ENCODE results near the gene CXorf58.
A peak's percentile ranks its signal among the peaks of the same experiment; 100 is the strongest.

Gene CXorf58

DNA sequence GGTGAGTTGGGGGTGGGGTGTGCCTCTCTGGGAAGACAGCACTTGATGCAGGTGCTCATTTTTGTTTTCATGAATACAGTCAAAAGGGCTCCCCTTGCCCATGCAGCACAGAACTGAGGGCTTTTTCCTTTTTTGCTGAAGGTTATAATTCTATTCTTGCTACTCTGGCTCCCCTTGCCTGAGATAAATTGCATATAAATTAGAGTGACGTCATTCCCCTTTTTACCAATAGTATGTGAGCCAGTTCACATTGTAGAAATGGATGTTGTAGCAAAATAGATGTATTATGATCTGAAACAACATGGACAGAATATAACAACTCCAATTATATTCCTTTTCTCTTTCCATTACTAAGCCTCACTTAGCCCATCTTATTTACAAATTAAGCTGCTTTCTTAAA, 28.4 kb downstream of the CXorf58 start:
- no peak overlapping the region for H3K4me3 ChIP-seq (replicated peaks in 1 of 2; ENCODE audit: low read depth in 2 of 2, low read length in 2 of 2)
- DNase-seq (ENCODE audit: low read depth in 2 of 2) = no peak
- TF ChIP-seq, protein P1, sequence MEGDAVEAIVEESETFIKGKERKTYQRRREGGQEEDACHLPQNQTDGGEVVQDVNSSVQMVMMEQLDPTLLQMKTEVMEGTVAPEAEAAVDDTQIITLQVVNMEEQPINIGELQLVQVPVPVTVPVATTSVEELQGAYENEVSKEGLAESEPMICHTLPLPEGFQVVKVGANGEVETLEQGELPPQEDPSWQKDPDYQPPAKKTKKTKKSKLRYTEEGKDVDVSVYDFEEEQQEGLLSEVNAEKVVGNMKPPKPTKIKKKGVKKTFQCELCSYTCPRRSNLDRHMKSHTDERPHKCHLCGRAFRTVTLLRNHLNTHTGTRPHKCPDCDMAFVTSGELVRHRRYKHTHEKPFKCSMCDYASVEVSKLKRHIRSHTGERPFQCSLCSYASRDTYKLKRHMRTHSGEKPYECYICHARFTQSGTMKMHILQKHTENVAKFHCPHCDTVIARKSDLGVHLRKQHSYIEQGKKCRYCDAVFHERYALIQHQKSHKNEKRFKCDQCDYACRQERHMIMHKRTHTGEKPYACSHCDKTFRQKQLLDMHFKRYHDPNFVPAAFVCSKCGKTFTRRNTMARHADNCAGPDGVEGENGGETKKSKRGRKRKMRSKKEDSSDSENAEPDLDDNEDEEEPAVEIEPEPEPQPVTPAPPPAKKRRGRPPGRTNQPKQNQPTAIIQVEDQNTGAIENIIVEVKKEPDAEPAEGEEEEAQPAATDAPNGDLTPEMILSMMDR (IDR thresholded peaks at IDR 0.05; ENCODE audit: low read depth, low read length) = no peak

DNA sequence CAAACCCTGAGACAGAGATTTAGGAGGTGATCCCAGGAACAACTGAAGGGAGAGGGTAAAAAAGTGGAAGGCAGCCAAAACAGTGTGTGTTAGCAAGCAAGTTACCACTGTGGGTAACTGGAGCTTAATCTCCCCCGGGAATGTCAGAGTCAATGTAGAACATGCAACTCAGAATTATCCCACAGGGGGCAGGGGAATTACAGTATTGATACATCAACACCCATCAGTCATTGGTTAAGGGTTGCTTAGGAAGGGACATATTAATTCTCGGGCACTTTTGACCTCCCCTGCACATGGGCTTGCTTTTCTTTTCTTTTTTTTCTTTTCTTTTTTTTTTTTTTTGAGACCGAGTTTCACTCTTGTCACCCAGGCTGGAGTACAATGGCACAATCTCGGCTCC, 29.3 kb downstream of the CXorf58 start:
- no peak overlapping the region for H3K4me3 ChIP-seq (replicated peaks in 1 of 2; ENCODE audit: low read depth in 2 of 2, low read length in 2 of 2)
- peak; percentile 13 to 30 for DNase-seq (ENCODE audit: low read depth in 2 of 2)
- TF ChIP-seq, protein P1 (IDR thresholded peaks at IDR 0.05; ENCODE audit: low read depth, low read length) = no peak

DNA sequence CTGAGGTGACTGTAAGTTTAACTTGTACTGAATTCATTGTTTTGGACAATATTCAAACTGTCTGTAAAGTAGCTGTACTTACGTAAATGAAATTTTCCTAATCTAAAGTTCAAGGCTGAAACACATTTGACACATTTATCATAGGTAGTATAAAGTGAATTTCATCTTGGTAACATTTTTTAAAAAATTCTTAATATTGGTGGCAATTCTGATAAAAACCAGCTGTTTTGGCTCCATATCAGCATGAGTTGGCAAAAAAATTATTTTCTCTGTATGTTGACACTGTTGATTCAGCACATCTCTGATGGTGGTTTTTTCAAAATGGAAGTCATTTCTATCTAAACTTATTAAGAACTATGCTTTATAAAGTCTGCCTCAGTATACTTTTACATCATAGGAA, 30.9 kb downstream of the CXorf58 start:
- no peak overlapping the region for H3K4me3 ChIP-seq (replicated peaks in 1 of 2; ENCODE audit: low read depth in 2 of 2, low read length in 2 of 2)
- TF ChIP-seq, protein P1 (IDR thresholded peaks at IDR 0.05; ENCODE audit: low read depth, low read length) = no peak
- DNase-seq (ENCODE audit: low read depth in 2 of 2) = peak; percentile 43 to 66

DNA sequence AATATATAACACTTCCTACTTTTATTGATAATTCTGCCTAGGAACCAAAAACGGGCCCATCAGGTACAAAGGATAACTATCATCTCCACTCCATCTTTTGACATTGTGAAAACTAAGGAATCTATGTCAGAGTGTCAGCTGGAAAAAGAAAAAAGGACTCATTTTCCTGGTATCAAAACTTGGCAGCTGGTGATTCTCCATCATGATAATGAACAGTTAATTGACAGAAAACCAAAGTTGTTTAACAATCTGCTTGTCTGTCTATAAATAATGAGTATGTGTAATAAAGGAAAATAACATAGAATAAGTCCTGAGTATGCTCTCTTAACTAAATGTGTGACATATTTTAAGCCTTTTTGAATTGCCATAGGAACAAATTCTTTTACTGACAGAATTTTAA, 31.4 kb downstream of the CXorf58 start:
- TF ChIP-seq, protein P1 (IDR thresholded peaks at IDR 0.05; ENCODE audit: low read depth, low read length) = no peak
- no peak for DNase-seq (ENCODE audit: low read depth in 2 of 2)

DNA sequence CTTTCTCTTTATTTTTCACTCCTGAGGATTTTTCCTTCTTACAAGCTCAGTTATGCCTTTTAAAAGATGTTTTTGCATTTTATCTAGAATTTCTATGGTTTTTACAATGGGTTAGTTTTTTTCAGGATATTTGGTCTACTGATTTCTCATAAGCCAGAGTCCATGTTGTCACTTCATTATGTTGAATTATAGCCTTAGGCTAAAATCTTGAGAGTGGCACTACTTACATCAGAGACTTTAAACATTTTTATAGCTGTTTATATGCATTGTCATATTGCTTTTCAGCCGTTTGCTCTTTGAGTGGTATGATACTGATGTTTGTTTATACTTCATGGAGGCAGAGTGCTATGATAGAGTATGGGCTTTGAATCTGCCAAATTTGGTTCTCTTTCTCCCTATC, 36.4 kb downstream of the CXorf58 start:
- TF ChIP-seq, protein P1 (IDR thresholded peaks at IDR 0.05; ENCODE audit: low read depth, low read length) = no peak

More for the DNA sequence above, 31.4 kb downstream of the CXorf58 start:
- H3K4me3 ChIP-seq (replicated peaks in 1 of 2; ENCODE audit: low read depth in 2 of 2, low read length in 2 of 2) = no peak overlapping the region

DNA sequence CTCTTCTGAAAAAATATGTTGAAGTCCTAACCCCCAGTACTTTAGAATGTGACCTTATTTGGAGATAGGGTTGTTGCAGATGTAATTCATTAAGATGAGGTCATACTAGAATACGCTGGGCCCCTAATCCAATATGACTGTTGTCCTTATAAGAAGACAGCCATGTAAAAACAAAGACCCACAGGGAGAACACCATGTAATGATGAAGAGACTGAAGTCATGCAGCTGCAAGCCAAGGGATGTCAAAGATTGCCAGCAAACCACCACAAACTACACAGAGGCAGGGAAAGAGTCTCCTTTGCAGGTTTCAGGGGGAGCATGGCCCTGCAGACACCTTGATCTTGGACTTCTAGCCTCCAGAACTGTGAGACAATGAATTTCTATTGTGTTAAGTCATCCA, 37.4 kb downstream of the CXorf58 start:
- DNase-seq (ENCODE audit: low read depth in 2 of 2) = no peak
- H3K4me3 ChIP-seq (replicated peaks in 1 of 2; ENCODE audit: low read depth in 2 of 2, low read length in 2 of 2) = no peak overlapping the region
- TF ChIP-seq, protein P1 (IDR thresholded peaks at IDR 0.05; ENCODE audit: low read depth, low read length) = no peak

More for the DNA sequence above, 36.4 kb downstream of the CXorf58 start:
- DNase-seq (ENCODE audit: low read depth in 2 of 2) = no peak
- H3K4me3 ChIP-seq (replicated peaks in 1 of 2; ENCODE audit: low read depth in 2 of 2, low read length in 2 of 2) = no peak overlapping the region

DNA sequence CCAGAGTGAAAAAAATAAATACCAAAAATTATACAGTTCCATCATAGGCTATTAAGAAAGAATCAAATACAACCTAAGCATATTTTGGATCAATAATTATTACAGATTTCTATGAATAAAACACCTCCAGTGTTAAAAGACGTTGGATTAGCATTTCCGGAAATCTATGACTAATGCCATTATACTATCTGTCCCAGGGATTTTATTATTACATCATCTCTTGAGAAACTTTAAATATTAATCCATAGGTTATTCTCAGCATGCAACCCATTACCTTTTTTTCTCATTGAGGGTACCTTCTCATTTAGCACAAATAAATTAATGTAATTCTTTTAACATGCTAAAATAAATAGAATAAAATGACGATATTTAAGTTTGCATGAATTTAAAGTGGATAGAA, 44.6 kb downstream of the CXorf58 start:
- no peak for DNase-seq (ENCODE audit: low read depth in 2 of 2)
- TF ChIP-seq, protein P1 (IDR thresholded peaks at IDR 0.05; ENCODE audit: low read depth, low read length) = no peak
- H3K4me3 ChIP-seq (replicated peaks in 1 of 2; ENCODE audit: low read depth in 2 of 2, low read length in 2 of 2) = no peak overlapping the region
